GM18861 (cell line): Measurements from ENCODE around the gene SIT1.

Experiments used
- ATAC-seq: cut with Tn5 transposase; IDR thresholded peaks from one replicate; pipeline ENCODE4 v1.9.1; 2021; ENCODE audit not compliant: unreplicated experiment

SIT1 gene

GRCh38 chr9:35608221-35608620, 42.5 kb downstream of the SIT1 start:
- ATAC-seq = no peak

GRCh38 chr9:35606726-35607125, 44.0 kb downstream of the SIT1 start:
- no peak for ATAC-seq

- ATAC-seq = no peak
Observed at GRCh38 chr9:35606138-35606504, 44.6 kb downstream of the SIT1 start.

DNA sequence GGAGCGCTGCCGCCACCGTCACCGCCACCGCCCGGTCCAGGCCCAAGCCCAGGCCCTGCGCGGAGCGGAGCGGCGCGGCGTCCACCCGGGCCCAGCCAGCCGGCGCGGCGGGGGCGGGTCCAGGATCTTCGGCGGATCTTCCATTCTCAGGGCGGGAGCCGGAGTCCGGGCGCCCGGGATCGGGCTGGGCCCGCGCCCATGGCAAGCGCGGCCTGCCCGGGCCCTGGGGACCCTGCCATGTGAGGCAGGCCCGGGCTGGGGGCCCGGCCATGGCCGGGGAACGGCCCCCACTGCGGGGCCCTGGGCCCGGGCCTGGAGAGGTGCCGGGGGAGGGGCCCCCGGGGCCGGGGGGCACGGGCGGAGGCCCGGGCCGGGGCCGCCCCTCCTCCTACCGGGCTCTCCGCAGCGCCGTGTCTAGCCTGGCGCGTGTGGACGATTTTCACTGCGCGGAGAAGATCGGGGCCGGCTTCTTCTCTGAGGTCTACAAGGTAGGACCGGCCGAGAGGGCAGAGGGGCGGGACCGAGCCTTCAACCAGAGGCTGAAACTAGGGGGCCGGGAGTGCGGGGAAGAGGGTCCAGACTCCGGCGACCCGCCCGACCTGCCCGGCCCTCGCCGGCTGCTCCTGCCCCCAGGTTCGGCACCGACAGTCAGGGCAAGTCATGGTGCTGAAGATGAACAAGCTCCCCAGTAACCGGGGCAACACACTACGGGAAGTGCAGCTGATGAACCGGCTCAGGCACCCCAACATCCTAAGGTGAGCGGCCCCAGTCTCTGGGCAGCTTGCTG, 45.2 kb downstream of the SIT1 start:
- peak; percentile 16 for ATAC-seq

- ATAC-seq = peak; percentile 23
Observed at GRCh38 chr9:35604578-35605350, 46.0 kb downstream of the SIT1 start, which contains the start of gene TESK1. Gene TESK1, plus strand, starts transcription at chr9:35605262. Its CDS starts 358 bp downstream, at chr9:35605620.

GRCh38 chr9:35603986-35604577, 46.6 kb downstream of the SIT1 start:
- ATAC-seq = peak; percentile 82

- ATAC-seq = peak; percentile 2
Observed at GRCh38 chr9:35603506-35603985, 47.2 kb downstream of the SIT1 start.

DNA sequence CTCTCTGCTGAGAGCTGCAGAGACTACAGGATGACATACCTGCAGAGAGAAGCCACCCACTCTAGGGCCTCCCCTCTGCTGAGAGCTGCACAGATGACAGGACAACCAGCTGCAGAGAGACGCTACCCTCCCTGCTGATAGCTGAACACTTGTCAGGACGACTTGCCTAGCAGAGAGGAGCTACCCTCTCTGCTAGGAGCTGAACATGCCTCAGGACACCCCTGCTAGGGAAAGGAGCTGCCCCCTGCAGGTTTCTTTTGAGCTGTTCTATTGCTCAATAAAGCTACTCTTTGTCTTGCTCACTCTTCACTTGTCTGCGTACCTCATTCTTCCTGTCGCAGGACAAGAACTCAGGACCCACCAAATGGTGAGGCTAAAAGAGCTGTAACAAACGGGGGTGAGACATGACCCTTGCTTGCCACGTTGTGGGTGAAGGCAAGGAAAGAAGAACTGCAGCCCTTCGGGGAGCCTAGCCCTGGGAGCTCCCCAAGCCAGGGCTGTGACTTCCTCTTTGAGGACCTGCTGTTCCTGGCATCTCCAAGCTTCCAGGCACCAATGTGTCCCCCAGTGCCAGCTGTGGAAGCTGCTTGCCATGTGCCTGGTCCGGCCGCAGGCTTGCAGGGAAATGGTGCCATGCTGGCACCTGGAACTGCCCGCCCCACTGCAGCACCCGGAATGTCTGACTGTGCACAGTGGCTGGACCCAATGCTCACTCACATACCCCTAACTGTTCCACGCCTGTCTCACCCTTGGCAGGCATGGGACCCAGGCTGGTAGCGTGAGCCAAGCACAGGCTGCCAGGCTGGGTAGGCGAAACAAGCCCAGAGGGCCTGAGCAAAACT, 50.7 kb downstream of the SIT1 start:
- ATAC-seq = no peak
